ENCODE results near the gene RUBCNL.

DNA sequence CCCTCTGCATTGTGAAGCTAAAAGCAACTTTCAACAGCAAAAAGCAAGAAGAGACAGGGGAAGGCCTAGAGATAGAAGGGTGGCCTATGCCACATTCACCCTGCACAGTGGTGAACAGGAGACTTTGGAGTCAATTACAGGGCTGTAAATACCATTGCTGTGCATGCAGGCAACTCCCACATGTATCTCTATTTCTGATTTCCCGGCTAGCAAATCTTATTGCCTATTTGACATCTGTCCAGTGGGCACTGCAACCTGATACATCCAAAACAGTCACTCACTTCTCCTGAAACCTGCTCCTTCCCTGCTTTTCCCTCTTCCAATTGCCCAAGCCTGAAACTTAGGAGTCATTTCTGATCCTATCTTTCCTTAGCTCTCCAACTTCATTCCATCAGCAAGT, 13.4 kb downstream of the RUBCNL start:
- TF ChIP-seq, protein P1, sequence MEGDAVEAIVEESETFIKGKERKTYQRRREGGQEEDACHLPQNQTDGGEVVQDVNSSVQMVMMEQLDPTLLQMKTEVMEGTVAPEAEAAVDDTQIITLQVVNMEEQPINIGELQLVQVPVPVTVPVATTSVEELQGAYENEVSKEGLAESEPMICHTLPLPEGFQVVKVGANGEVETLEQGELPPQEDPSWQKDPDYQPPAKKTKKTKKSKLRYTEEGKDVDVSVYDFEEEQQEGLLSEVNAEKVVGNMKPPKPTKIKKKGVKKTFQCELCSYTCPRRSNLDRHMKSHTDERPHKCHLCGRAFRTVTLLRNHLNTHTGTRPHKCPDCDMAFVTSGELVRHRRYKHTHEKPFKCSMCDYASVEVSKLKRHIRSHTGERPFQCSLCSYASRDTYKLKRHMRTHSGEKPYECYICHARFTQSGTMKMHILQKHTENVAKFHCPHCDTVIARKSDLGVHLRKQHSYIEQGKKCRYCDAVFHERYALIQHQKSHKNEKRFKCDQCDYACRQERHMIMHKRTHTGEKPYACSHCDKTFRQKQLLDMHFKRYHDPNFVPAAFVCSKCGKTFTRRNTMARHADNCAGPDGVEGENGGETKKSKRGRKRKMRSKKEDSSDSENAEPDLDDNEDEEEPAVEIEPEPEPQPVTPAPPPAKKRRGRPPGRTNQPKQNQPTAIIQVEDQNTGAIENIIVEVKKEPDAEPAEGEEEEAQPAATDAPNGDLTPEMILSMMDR (IDR thresholded peaks at IDR 0.05): no peak
- TF ChIP-seq EP300 (IDR thresholded peaks at IDR 0.05) (no peak), POLR2AphosphoS5 (IDR thresholded peaks at IDR 0.05) (no peak), POLR2A (IDR thresholded peaks at IDR 0.05) (no peak)

Data from gastroesophageal sphincter (tissue), 3 donors.